Activated CD4-positive, alpha-beta memory T cell treated with anti-CD3 and anti-CD28 coated beads, Interleukin-2, amount 10 ng/mL, durations not matched to agents 7 days and 5 days (primary cell): ENCODE results near the gene SPIN1. TPM values are rescaled to one million over a fixed set of nuclear protein-coding genes. Genes with fewer than 3 reads are reported as not detected.

Experiments used
- CTCF ChIA-PET: fragments of 350-600 bp; sonication (Branson Sonifier 250); formaldehyde crosslinking; loops from one replicate; lab custom pipeline; 2021; ENCODE audit warnings: antibody characterized with exemption, inconsistent platforms; lab: Charles Lee
- POLR2A ChIA-PET: fragments of 350-600 bp; sonication (Branson Sonifier 250); formaldehyde crosslinking; loops from one replicate; lab custom pipeline; 2021; ENCODE audit warnings: antibody characterized with exemption; lab: Charles Lee
- DNase-seq: peaks from one replicate; pipeline ENCODE4 v3.0.0-alpha.2; 2020
- H3K27ac Mint-ChIP-seq: one replicate; pipeline ENCODE4 v1.8.0; 2021; ENCODE audit warnings: mild to moderate bottlenecking, mixed read lengths
- H3K27me3 Mint-ChIP-seq: one replicate; pipeline ENCODE4 v1.8.0; 2021; ENCODE audit warnings: mixed read lengths
- H3K36me3 Mint-ChIP-seq: one replicate; pipeline ENCODE4 v1.8.0; 2021; ENCODE audit warnings: low read depth, mixed read lengths
- H3K4me1 Mint-ChIP-seq: one replicate; pipeline ENCODE4 v1.8.0; 2021; ENCODE audit warnings: mixed read lengths
- H3K4me3 Mint-ChIP-seq: one replicate; pipeline ENCODE4 v1.8.0; 2021; ENCODE audit warnings: mild to moderate bottlenecking, mixed read lengths
- H3K9me3 Mint-ChIP-seq: one replicate; pipeline ENCODE4 v1.8.0; 2021; ENCODE audit warnings: mixed read lengths
- total RNA-seq, 2 experiments: library from RNA; stranded (reverse); gene quantifications; one replicate each; pipeline ENCODE4 v1.2.3, GENCODE V29; 2021

Gene SPIN1
- total RNA-seq, 2 experiments from 2014 or later, result 38.4 to 42.2 TPM

- CTCF ChIA-PET, result no interaction called here
Observed at GRCh38 chr9:88426651-88427050, 38.4 kb downstream of the SPIN1 start.

GRCh38 chr9:88429595-88430430, 41.6 kb downstream of the SPIN1 start:
- DNase-seq, result no peak
- H3K4me1 Mint-ChIP-seq, result peaks cover 17% of the 10 kb centered on the region
- H3K27ac Mint-ChIP-seq, result no peak overlapping the region
- ChIA-PET POLR2A (no interaction called here), CTCF (no interaction called here)
- H3K27me3 Mint-ChIP-seq, result no peaks in the 10 kb centered on the region
- no peak overlapping the region for H3K4me3 Mint-ChIP-seq
- H3K9me3 Mint-ChIP-seq, result peaks cover 4% of the 10 kb centered on the region
- H3K36me3 Mint-ChIP-seq, result peaks cover 41% of the 10 kb centered on the region

More at GRCh38 chr9:88426651-88427050, 38.4 kb downstream of the SPIN1 start:
- H3K27me3 Mint-ChIP-seq, result no peaks in the 10 kb centered on the region
- peaks cover 13% of the 10 kb centered on the region for H3K9me3 Mint-ChIP-seq
- no peak for DNase-seq
- H3K4me3 Mint-ChIP-seq, result no peak overlapping the region
- H3K4me1 Mint-ChIP-seq, result no peaks in the 10 kb centered on the region
- peaks cover 34% of the 10 kb centered on the region for H3K36me3 Mint-ChIP-seq
- H3K27ac Mint-ChIP-seq, result no peak overlapping the region
- POLR2A ChIA-PET, result no interaction called here

- H3K27ac Mint-ChIP-seq, result peak overlapping the region; percentile 83
- POLR2A ChIA-PET, result no interaction called here
Observed at GRCh38 chr9:88433583-88434255, 45.5 kb downstream of the SPIN1 start.

GRCh38 chr9:88435336-88435735, 47.1 kb downstream of the SPIN1 start:
- Mint-ChIP-seq H3K9me3 (peaks cover 2% of the 10 kb centered on the region), H3K27me3 (no peaks in the 10 kb centered on the region), H3K4me3 (no peak overlapping the region), H3K27ac (peak overlapping the region; percentile 16), H3K4me1 (peaks cover 36% of the 10 kb centered on the region), H3K36me3 (peaks cover 59% of the 10 kb centered on the region)
- ChIA-PET CTCF (no interaction called here), POLR2A (no interaction called here)
- DNase-seq, result no peak

More at GRCh38 chr9:88433583-88434255, 45.5 kb downstream of the SPIN1 start:
- peaks cover 35% of the 10 kb centered on the region for H3K4me1 Mint-ChIP-seq
- H3K27me3 Mint-ChIP-seq, result no peaks in the 10 kb centered on the region
- no peak for DNase-seq
- peaks cover 58% of the 10 kb centered on the region for H3K36me3 Mint-ChIP-seq
- CTCF ChIA-PET, result no interaction called here
- H3K9me3 Mint-ChIP-seq, result peaks cover 2% of the 10 kb centered on the region
- no peak overlapping the region for H3K4me3 Mint-ChIP-seq

- H3K27me3 Mint-ChIP-seq, result no peaks in the 10 kb centered on the region
- ChIA-PET CTCF (interaction anchor here (0.6 kb wide), 1 partner anchor 17 kb away, joined by 3 read pairs; no protein-coding TSS in a partner anchor), POLR2A (no interaction called here)
- no peak for DNase-seq
- H3K4me1 Mint-ChIP-seq, result peaks cover 36% of the 10 kb centered on the region
- H3K36me3 Mint-ChIP-seq, result peaks cover 61% of the 10 kb centered on the region
- peaks cover 2% of the 10 kb centered on the region for H3K9me3 Mint-ChIP-seq
- H3K4me3 Mint-ChIP-seq, result no peak overlapping the region
- peak overlapping the region; percentile 17 for H3K27ac Mint-ChIP-seq
Observed at GRCh38 chr9:88436379-88436778, 48.1 kb downstream of the SPIN1 start.

- POLR2A ChIA-PET, result no interaction called here
- Mint-ChIP-seq H3K36me3 (peaks cover 64% of the 10 kb centered on the region), H3K4me1 (peaks cover 38% of the 10 kb centered on the region), H3K27me3 (no peaks in the 10 kb centered on the region), H3K4me3 (no peak overlapping the region), H3K9me3 (peaks cover 2% of the 10 kb centered on the region), H3K27ac (no peak overlapping the region)
- no peak for DNase-seq
- CTCF ChIA-PET, result no interaction called here
Observed at GRCh38 chr9:88437210-88438146, 49.2 kb downstream of the SPIN1 start.

- ChIA-PET POLR2A (no interaction called here), CTCF (no interaction called here)
- Mint-ChIP-seq H3K27ac (no peak overlapping the region), H3K4me1 (peaks cover 30% of the 10 kb centered on the region), H3K36me3 (peaks cover 58% of the 10 kb centered on the region), H3K9me3 (peaks cover 2% of the 10 kb centered on the region), H3K27me3 (no peaks in the 10 kb centered on the region), H3K4me3 (no peak overlapping the region)
- no peak for DNase-seq
Observed at GRCh38 chr9:88438811-88439210, 50.6 kb downstream of the SPIN1 start.

GRCh38 chr9:88441301-88442007, 53.2 kb downstream of the SPIN1 start:
- Mint-ChIP-seq H3K36me3 (peaks cover 41% of the 10 kb centered on the region), H3K9me3 (peaks cover 2% of the 10 kb centered on the region), H3K27me3 (no peaks in the 10 kb centered on the region), H3K4me3 (no peak overlapping the region), H3K27ac (no peak overlapping the region), H3K4me1 (peaks cover 10% of the 10 kb centered on the region)
- POLR2A ChIA-PET, result no interaction called here
- no peak for DNase-seq
- CTCF ChIA-PET, result no interaction called here

- Mint-ChIP-seq H3K9me3 (peaks cover 1% of the 10 kb centered on the region), H3K4me3 (no peak overlapping the region), H3K36me3 (peaks cover 31% of the 10 kb centered on the region), H3K27ac (no peak overlapping the region), H3K27me3 (no peaks in the 10 kb centered on the region), H3K4me1 (peaks cover 11% of the 10 kb centered on the region)
- DNase-seq, result no peak
- ChIA-PET POLR2A (no interaction called here), CTCF (no interaction called here)
Observed at GRCh38 chr9:88443480-88444113, 55.4 kb downstream of the SPIN1 start.

GRCh38 chr9:88446728-88447127, 58.5 kb downstream of the SPIN1 start:
- H3K36me3 Mint-ChIP-seq, result peaks cover 30% of the 10 kb centered on the region
- H3K4me1 Mint-ChIP-seq, result peaks cover 11% of the 10 kb centered on the region
- H3K9me3 Mint-ChIP-seq, result peaks cover 1% of the 10 kb centered on the region
- H3K27ac Mint-ChIP-seq, result no peak overlapping the region
- H3K27me3 Mint-ChIP-seq, result no peaks in the 10 kb centered on the region
- ChIA-PET CTCF (no interaction called here), POLR2A (no interaction called here)
- DNase-seq, result no peak
- H3K4me3 Mint-ChIP-seq, result no peak overlapping the region

- H3K27ac Mint-ChIP-seq, result no peak overlapping the region
- H3K4me3 Mint-ChIP-seq, result no peak overlapping the region
- CTCF ChIA-PET, result no interaction called here
- H3K9me3 Mint-ChIP-seq, result peaks cover 1% of the 10 kb centered on the region
- no peak for DNase-seq
- peaks cover 25% of the 10 kb centered on the region for H3K36me3 Mint-ChIP-seq
- POLR2A ChIA-PET, result no interaction called here
- H3K27me3 Mint-ChIP-seq, result no peaks in the 10 kb centered on the region
- peaks cover 8% of the 10 kb centered on the region for H3K4me1 Mint-ChIP-seq
Observed at GRCh38 chr9:88447431-88447830, 59.2 kb downstream of the SPIN1 start.

GRCh38 chr9:88451160-88451559, 62.9 kb downstream of the SPIN1 start:
- Mint-ChIP-seq H3K4me3 (no peak overlapping the region), H3K9me3 (no peaks in the 10 kb centered on the region), H3K36me3 (peaks cover 21% of the 10 kb centered on the region), H3K4me1 (peaks cover 6% of the 10 kb centered on the region), H3K27me3 (no peaks in the 10 kb centered on the region), H3K27ac (no peak overlapping the region)
- ChIA-PET CTCF (no interaction called here), POLR2A (no interaction called here)
- DNase-seq, result no peak
